DOHH2 (cell line): ENCODE measurements around the gene NETO2.

Experiments used
- H3F3A ChIP-seq: fragments of 200-600 bp; sonication (generic), shearing (Covaris generic); 2 replicates; pipeline ENCODE4 v1.6.0; 2016; ENCODE audit warnings: antibody characterized with exemption, mild to moderate bottlenecking; ENCODE audit not compliant: control insufficient read depth, insufficient read depth
- H3K27ac ChIP-seq: fragments of 200-600 bp; sonication (generic); 2 replicates; pipeline ENCODE4 v1.5.1; 2014; ENCODE audit warnings: low read depth, mild to moderate bottlenecking, low read length, moderate library complexity
- H3K27me3 ChIP-seq: fragments of 200-600 bp; sonication (generic); 2 replicates; pipeline ENCODE4 v1.6.1; 2014; ENCODE audit warnings: mild to moderate bottlenecking, low read length, mixed read lengths; ENCODE audit not compliant: control insufficient read depth
- H3K36me3 ChIP-seq: fragments of 200-600 bp; sonication (generic); 2 replicates; pipeline ENCODE4 v1.6.1; 2014; ENCODE audit warnings: mild to moderate bottlenecking, low read length, moderate library complexity, mixed read lengths; ENCODE audit not compliant: control insufficient read depth
- H3K4me1 ChIP-seq: fragments of 200-600 bp; sonication (generic); 2 replicates; pipeline ENCODE4 v1.6.1; 2014; ENCODE audit warnings: mild to moderate bottlenecking, low read length, mixed read lengths; ENCODE audit not compliant: control insufficient read depth
- H3K4me2 ChIP-seq: fragments of 200-600 bp; sonication (generic); 2 replicates; pipeline ENCODE4 v1.6.0; 2014; ENCODE audit warnings: mild to moderate bottlenecking, low read length, moderate library complexity
- H3K4me3 ChIP-seq: fragments of 200-600 bp; sonication (generic); 2 replicates; pipeline ENCODE4 v1.5.1; 2014; ENCODE audit warnings: mild to moderate bottlenecking, low read length, mixed read lengths
- H3K79me2 ChIP-seq: fragments of 200-600 bp; sonication (generic); 2 replicates; pipeline ENCODE4 v1.6.1; 2014; ENCODE audit warnings: mild to moderate bottlenecking, low read length, mixed read lengths; ENCODE audit not compliant: control insufficient read depth
- H3K9me2 ChIP-seq: fragments of 200-600 bp; sonication (generic); replicated peaks from 2 replicates; pipeline ENCODE4 v1.6.1; 2014; ENCODE audit warnings: mild to moderate bottlenecking, low read length, mixed read lengths; ENCODE audit not compliant: control insufficient read depth
- H3K9me3 ChIP-seq: fragments of 200-600 bp; sonication (generic); 2 replicates; pipeline ENCODE4 v1.6.1; 2014; ENCODE audit warnings: antibody characterized with exemption, low read length, mixed read lengths; ENCODE audit not compliant: control insufficient read depth, insufficient read depth
- H4K20me1 ChIP-seq: fragments of 200-600 bp; sonication (generic); 2 replicates; pipeline ENCODE4 v1.6.0; 2014; ENCODE audit warnings: low read depth, mild to moderate bottlenecking, antibody characterized with exemption, low read length, moderate library complexity; ENCODE audit not compliant: control insufficient read depth, insufficient read depth
- EZH2phosphoT487 ChIP-seq: fragments of 200-600 bp; sonication (generic); IDR thresholded peaks from 2 replicates; pipeline ENCODE4 v1.6.1; 2017; ENCODE audit warnings: borderline replicate concordance, mild to moderate bottlenecking, antibody characterized with exemption, low read length, moderate library complexity, mixed read lengths
- TF ChIP-seq, protein P1 (sequence below): fragments of 200-600 bp; sonication (generic); IDR thresholded peaks from one replicate; pipeline ENCODE4 v1.5.1; 2014; ENCODE audit warnings: antibody characterized with exemption, mild to moderate bottlenecking, low read depth, low read length; ENCODE audit not compliant: poor library complexity, severe bottlenecking

The NETO2 gene

DNA sequence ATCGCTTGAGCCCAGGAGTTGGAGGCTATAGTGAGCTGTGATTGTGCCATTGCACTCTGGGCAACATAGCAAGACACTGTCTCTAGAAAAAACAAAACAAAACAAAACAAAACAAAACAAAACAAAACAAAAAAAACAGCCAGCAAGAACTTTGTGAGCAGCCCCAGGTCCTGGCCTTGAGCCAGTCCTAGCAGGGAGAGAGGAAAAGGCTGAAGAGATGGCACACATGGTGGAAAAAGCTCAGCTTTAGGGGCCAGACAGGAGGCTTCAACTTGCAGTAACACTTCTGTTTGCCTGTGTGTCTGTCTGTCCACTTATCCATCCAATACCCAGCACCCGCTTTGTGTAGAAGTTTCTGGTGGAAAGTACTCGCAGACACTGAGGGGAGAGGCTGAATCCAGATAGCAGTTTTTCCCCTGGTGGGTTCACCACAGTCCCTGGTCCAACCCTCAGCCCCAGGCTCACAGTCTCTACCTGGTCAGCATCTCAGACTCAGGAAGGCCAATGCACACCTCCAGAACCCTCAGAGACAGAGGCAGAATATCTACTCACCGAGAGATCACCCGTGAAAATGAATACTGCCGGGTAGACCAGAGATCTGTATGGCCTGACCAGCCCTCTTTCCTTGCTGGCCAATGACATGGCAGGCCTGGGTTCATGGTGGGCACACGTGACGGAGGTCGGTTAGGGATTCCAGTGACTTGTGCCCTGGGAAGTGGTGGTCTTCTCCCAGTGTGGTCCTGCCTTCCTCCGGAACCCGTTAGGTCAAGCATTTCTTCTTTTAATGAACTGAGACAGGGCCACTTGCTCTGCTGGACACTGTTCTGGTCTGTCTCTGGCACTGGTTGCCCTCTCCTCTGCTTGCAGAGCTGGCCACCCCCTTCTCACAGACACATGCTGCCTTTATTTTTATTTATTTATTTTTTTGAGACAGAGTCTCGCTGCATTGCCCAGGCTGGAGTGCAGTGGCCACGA lies 90.8 kb downstream of the NETO2 start:
- no peaks in the 10 kb centered on the region for H3K9me2 ChIP-seq
- no peaks in the 10 kb centered on the region for H3K9me3 ChIP-seq
- H3K27me3 ChIP-seq = no peaks in the 10 kb centered on the region
- H3K79me2 ChIP-seq = no peaks in the 10 kb centered on the region
- H3K4me1 ChIP-seq = peaks cover under 1% of the 10 kb centered on the region
- no peaks in the 10 kb centered on the region for H4K20me1 ChIP-seq
- TF ChIP-seq, protein P1, sequence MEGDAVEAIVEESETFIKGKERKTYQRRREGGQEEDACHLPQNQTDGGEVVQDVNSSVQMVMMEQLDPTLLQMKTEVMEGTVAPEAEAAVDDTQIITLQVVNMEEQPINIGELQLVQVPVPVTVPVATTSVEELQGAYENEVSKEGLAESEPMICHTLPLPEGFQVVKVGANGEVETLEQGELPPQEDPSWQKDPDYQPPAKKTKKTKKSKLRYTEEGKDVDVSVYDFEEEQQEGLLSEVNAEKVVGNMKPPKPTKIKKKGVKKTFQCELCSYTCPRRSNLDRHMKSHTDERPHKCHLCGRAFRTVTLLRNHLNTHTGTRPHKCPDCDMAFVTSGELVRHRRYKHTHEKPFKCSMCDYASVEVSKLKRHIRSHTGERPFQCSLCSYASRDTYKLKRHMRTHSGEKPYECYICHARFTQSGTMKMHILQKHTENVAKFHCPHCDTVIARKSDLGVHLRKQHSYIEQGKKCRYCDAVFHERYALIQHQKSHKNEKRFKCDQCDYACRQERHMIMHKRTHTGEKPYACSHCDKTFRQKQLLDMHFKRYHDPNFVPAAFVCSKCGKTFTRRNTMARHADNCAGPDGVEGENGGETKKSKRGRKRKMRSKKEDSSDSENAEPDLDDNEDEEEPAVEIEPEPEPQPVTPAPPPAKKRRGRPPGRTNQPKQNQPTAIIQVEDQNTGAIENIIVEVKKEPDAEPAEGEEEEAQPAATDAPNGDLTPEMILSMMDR = no peak
- TF ChIP-seq EZH2phosphoT487 = no peak
- H3K36me3 ChIP-seq = no peaks in the 10 kb centered on the region
- H3K4me3 ChIP-seq = no peak overlapping the region
- H3F3A ChIP-seq = no peaks in the 10 kb centered on the region
- H3K27ac ChIP-seq = no peak overlapping the region
- H3K4me2 ChIP-seq = no peak overlapping the region

- TF ChIP-seq, protein P1 = no peak
- no peak for TF ChIP-seq EZH2phosphoT487
- Histone ChIP-seq H4K20me1 (no peaks in the 10 kb centered on the region), H3K9me2 (no peaks in the 10 kb centered on the region), H3K27ac (no peak overlapping the region), H3F3A (no peaks in the 10 kb centered on the region), H3K4me2 (no peak overlapping the region), H3K4me3 (no peak overlapping the region), H3K79me2 (no peaks in the 10 kb centered on the region), H3K4me1 (peaks cover 16% of the 10 kb centered on the region), H3K27me3 (no peaks in the 10 kb centered on the region), H3K9me3 (no peaks in the 10 kb centered on the region), H3K36me3 (no peaks in the 10 kb centered on the region)
Observed at GRCh38 chr16:47051031-47051430, 92.7 kb downstream of the NETO2 start.

GRCh38 chr16:47049901-47050583 lies 93.7 kb downstream of the NETO2 start:
- Histone ChIP-seq H3K9me2 (no peaks in the 10 kb centered on the region), H3K4me2 (no peak overlapping the region), H3K79me2 (no peaks in the 10 kb centered on the region), H3K27me3 (no peaks in the 10 kb centered on the region), H3K9me3 (no peaks in the 10 kb centered on the region), H3K27ac (no peak overlapping the region), H3F3A (0 out of 2 replicates have a peak, but pooled peaks cover 2% of the 10 kb centered on the region), H3K4me1 (peaks cover 26% of the 10 kb centered on the region), H3K4me3 (no peak overlapping the region), H4K20me1 (no peaks in the 10 kb centered on the region), H3K36me3 (no peaks in the 10 kb centered on the region)
- TF ChIP-seq, protein P1 = no peak
- TF ChIP-seq EZH2phosphoT487 = no peak
